IPS-NIHi7 (cell line): ENCODE data around the gene LYPD6.

ENCODE experiments used
- DNase-seq: peaks from one replicate; pipeline ENCODE4 v3.0.0; 2012; ENCODE audit warnings: mixed read lengths; ENCODE audit errors: extremely low spot score

Gene LYPD6

DNA sequence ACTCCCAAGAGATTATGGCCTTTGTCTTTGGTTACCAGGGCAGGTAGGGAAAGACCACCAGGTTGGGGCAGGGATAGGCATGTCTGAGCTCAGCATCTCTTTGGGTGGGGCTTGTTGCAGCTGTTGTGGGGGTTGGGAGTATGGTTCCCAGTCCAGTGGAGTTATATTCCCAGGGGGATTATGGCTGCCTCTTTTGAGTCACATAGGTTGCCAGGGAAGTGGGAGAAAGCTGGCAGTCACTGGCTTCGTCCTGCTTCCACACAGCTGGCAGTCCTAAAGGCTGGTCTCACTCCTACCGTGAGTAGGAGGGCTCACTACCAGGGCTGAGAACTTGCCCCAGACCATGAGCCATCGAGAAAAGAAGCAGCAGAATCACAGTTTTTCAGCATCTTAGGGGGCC lies 79.1 kb downstream of the LYPD6 start:
- no peak for DNase-seq

DNA sequence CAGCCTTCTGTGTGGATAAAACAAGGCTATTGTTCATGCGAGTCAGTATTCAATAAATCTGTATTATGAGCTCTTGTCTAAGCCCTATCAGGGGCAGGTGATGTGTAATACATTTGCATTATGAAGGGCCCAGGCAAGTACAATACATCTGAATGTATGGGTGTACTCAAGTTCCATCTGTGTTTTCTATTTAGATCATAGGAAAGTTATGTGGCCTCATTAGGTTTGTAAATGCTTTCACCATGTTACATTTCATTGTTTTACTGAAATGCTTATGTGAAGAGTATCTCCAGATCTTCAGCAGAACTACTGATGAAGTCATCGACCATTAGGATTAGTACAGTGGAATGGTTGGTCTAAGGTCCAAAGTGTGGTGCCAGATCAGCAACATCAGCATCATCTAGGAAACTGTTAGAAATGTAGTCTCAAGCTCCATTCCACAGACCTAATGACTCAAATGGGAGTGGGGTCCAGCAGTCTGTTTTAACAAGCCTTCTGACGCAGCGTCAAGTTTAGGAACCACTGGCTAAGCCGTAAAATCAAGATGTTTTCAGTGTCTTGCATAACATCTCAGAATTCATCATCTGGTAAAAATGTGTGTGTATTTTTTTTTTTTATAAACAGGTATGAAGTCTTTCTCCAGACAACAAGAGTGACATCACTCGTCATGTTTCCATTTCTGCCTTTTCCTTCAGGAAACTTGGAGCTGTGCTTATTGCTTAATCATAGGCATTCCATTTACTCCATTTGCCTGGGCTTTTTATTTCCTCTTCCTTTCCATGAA lies 80.5 kb downstream of the LYPD6 start:
- no peak for DNase-seq

- DNase-seq = no peak
Measured at GRCh38 chr2:149413487-149413886, 83.1 kb downstream of the LYPD6 start.

- DNase-seq = no peak
Measured at GRCh38 chr2:149415086-149415485, 84.7 kb downstream of the LYPD6 start.

- DNase-seq = no peak
Measured at GRCh38 chr2:149418065-149418464, 87.7 kb downstream of the LYPD6 start.

- DNase-seq = no peak
Measured at GRCh38 chr2:149420053-149420963, 89.9 kb downstream of the LYPD6 start.

DNA sequence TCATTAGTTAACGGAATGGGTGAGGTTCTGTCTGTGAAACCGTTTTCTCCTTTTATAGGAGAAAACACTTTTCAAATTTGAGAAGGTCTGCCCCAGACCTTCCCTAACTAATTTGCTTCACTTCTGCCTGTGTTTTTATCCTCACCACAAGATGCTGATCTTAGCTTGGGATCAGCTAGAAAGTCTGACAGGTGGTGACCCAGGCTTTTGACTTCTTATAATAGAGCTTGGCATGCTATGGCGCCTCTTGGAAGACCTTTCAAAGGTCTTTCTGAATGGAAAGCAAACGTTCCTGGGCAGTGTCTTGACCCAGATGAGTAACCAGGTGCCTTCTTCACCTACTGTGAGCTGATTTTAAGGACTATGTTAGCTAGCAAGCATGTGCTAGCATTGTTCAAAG lies 91.4 kb downstream of the LYPD6 start:
- DNase-seq = no peak

DNA sequence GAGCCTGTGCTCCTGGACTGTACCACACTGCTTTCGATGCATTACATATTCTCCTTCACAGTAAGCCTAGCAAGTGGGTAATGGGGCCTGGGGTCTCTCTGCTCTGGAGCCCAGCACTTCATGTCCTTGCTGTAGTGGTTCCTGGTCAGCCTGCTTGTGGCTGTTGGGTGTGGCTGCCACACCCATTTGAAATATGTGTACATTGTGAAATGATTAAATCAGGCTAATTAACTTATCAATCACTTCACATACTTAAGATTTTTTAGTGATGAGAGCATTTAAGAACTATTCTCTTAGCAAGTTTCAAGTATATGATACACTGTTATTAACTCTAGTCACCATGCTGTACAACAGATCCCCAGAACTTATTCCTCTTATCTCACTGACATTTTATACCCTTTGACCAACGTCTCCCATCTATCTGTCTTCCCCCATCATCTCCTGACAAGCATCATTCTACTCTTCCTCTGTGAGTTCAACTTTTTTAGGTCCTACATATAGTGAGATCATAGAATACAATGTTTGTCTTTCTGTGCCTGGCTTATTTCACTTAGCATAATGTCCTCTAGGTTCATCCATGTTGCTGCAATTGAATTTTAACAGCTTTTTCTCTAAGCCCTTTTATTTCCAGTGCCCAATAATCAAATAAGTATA lies 92.1 kb downstream of the LYPD6 start:
- DNase-seq = no peak

DNA sequence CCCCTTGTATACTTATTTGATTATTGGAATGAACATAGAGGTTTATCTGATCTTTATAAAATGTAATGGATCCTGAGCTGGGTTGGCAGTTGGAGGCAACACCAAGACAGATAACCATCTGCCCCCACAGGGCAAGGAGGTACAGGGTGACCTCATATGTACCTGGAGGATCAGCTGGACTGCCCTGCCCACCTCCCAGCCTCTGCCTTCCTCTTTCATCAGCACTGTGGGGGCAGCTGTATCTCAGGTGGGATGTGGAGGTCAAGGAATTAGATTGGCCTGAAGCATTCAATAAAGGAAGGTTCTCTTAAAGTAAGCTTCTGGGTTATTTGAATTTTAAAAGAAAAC lies 92.6 kb downstream of the LYPD6 start:
- DNase-seq = no peak

DNA sequence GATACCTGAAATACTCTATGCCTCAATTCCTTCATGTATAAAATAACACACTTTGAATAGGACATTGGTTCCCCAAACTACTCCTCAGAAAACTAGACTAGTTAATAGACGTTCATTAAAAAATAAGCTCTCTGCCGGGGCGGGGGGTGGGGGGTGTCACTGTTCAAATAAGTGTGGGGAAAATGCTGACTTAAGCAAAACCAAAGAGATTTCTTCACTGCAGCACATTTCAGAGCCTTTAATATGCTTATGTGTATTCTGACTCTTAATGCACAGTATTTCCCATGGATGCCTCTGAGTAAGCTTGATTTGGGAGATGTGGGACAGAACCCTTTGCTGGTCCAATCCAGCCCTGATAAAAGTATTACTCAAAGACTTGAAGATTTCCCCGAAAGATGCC lies 93.2 kb downstream of the LYPD6 start:
- DNase-seq = no peak

- DNase-seq = no peak
Measured at GRCh38 chr2:149427387-149427786, 97.0 kb downstream of the LYPD6 start.

- no peak for DNase-seq
Measured at GRCh38 chr2:149428783-149429182, 98.4 kb downstream of the LYPD6 start.

- no peak for DNase-seq
Measured at GRCh38 chr2:149430743-149431736, 100.7 kb downstream of the LYPD6 start.

GRCh38 chr2:149438330-149438960 lies 108.1 kb downstream of the LYPD6 start:
- DNase-seq = no peak

- no peak for DNase-seq
Measured at GRCh38 chr2:149441255-149441654, 110.9 kb downstream of the LYPD6 start.

DNA sequence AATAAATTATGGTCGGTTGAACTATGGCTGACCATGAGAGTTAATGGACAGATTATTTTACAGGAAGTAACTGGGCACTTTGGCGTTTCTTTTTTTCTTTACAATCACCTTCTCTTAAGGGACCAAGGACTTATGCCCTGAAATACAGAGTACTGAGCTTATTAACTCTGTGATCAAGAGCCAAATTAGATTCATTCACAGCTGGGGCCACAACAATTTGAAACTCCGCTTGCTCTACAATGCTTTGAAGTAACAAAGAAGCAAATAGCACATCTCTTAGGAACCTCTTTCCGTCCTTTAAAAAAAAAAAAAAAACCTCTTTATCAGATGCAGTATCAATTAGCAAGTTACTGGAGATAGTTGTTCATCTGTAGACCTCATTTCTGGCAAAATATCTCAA lies 112.0 kb downstream of the LYPD6 start:
- DNase-seq = no peak

DNA sequence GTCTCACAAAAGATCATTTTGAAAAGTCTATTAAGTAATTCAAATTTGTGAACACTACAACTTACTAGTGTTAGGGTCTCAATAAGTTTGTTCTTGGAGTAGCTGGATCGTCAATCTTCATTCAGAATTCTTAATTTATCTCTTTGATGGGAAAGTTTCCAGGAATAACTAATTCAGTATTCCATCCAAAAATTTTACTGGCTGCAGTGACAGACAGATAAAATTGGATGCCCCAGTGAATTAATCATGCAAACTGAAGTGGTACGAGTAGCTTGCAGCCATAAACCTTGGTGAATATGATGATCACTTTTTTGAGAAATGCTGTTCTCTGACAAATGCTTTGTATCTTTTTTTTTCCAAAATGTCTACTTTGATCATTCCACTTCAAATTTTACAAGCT lies 112.8 kb downstream of the LYPD6 start:
- DNase-seq = no peak

GRCh38 chr2:149446748-149447147 lies 116.4 kb downstream of the LYPD6 start:
- no peak for DNase-seq

GRCh38 chr2:149448315-149448714 lies 117.9 kb downstream of the LYPD6 start:
- DNase-seq = no peak

DNA sequence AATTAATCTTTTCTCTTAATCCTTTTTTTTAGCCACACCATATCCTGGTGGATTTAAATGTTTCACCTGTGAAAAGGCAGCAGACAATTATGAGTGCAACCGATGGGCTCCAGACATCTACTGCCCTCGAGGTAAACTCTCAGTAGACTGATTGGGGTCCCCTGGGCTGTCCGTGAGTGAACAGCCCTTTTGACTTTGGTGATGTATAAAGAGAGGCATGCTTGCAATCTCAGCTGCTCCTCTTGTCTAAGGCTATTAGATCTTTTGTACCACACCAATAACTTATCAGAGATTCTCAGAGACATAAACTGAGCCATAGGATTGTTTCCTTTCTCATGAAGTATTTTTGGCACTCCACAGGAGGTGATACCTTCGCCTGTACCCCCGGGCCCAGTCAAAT lies 118.6 kb downstream of the LYPD6 start:
- DNase-seq = no peak
